HG03354 (cell line): ENCODE data around the gene IQSEC3.
"Not testable (repeated sequence)": the region's sequence is repeated elsewhere in the genome, so short reads cannot be mapped to it uniquely, and the experiment has no call there.

Experiments used
- ATAC-seq: cut with Tn5 transposase; IDR thresholded peaks from one replicate; pipeline ENCODE4 v1.9.1; 2021; ENCODE audit warnings: mild to moderate bottlenecking; ENCODE audit not compliant: unreplicated experiment, poor library complexity, severe bottlenecking

Gene IQSEC3

GRCh38 chr12:77101-77719, 10.6 kb downstream of the IQSEC3 start:
- ATAC-seq, result not testable (repeated sequence)

- not testable (repeated sequence) for ATAC-seq
Measured at GRCh38 chr12:77769-78383, 11.3 kb downstream of the IQSEC3 start.

GRCh38 chr12:78981-79380, 12.4 kb downstream of the IQSEC3 start:
- ATAC-seq, result no peak

GRCh38 chr12:80681-81190, 14.2 kb downstream of the IQSEC3 start:
- ATAC-seq, result no peak

- ATAC-seq, result no peak
Measured at GRCh38 chr12:82740-83139, 16.2 kb downstream of the IQSEC3 start.

- ATAC-seq, result no peak
Measured at GRCh38 chr12:84056-84455, 17.5 kb downstream of the IQSEC3 start.

GRCh38 chr12:85191-85666, 18.7 kb downstream of the IQSEC3 start:
- no peak for ATAC-seq

- ATAC-seq, result no peak
Measured at GRCh38 chr12:87315-87714, 20.7 kb downstream of the IQSEC3 start.

GRCh38 chr12:87856-88255, 21.3 kb downstream of the IQSEC3 start:
- no peak for ATAC-seq

- ATAC-seq, result no peak
Measured at GRCh38 chr12:89653-90052, 23.1 kb downstream of the IQSEC3 start.

GRCh38 chr12:91213-91612, 24.6 kb downstream of the IQSEC3 start:
- no peak for ATAC-seq

- no peak for ATAC-seq
Measured at GRCh38 chr12:93266-94005, 26.9 kb downstream of the IQSEC3 start.

GRCh38 chr12:96543-96942, 30.0 kb downstream of the IQSEC3 start:
- ATAC-seq, result no peak

- ATAC-seq, result no peak
Measured at GRCh38 chr12:98924-99352, 32.4 kb downstream of the IQSEC3 start.

- no peak for ATAC-seq
Measured at GRCh38 chr12:99605-100004, 33.0 kb downstream of the IQSEC3 start.

- ATAC-seq, result no peak
Measured at GRCh38 chr12:101969-102878, 35.7 kb downstream of the IQSEC3 start.

GRCh38 chr12:102879-103168, 36.3 kb downstream of the IQSEC3 start:
- ATAC-seq, result no peak

- no peak for ATAC-seq
Measured at GRCh38 chr12:103169-103981, 36.8 kb downstream of the IQSEC3 start.

- ATAC-seq, result no peak
Measured at GRCh38 chr12:104551-105081, 38.0 kb downstream of the IQSEC3 start.
